IMR-90 (cell line): ENCODE measurements around the gene SOX6. TPM values are rescaled to one million over a fixed set of nuclear protein-coding genes. Genes with fewer than 3 reads are reported as not detected.

Experiments used
- ATAC-seq: fragments of 200-7000 bp; cut with Tn5 transposase; 2 replicates; pipeline ENCODE4 v1.9.1; 2020; ENCODE audit warnings: low read depth, mild to moderate bottlenecking, moderate library complexity
- BruUV-seq: library from RNA; stranded (reverse); fragments of 400-500 nt; replicated peaks from 2 replicates; lab custom pipeline; 2021; lab: Mats Ljungman, UMichigan
- CTCF ChIA-PET: fragments of 300-600 bp; formaldehyde crosslinking; extraction: SDS; loops from one replicate; lab custom pipeline; 2021; ENCODE audit warnings: antibody characterized with exemption; lab: Yijun Ruan, JAX
- POLR2A ChIA-PET: fragments of 300-600 bp; sonication (Branson Sonifier 250); formaldehyde crosslinking; loops from one replicate; lab custom pipeline; 2022; ENCODE audit warnings: antibody characterized with exemption; ENCODE audit not compliant: unreplicated experiment; lab: Charles Lee
- DNase-seq: peaks from one replicate; pipeline ENCODE4 v3.0.0; 2013
- H2AFZ ChIP-seq: replicated peaks from 2 replicates; pipeline ENCODE3; 2013; ENCODE audit warnings: low read length, mild to moderate bottlenecking; ENCODE audit not compliant: poor library complexity
- H2AK5ac ChIP-seq: 2 replicates; pipeline ENCODE4 v1.6.1; 2013; ENCODE audit warnings: low read depth, low read length, inconsistent platforms
- H2AK9ac ChIP-seq: replicated peaks from 2 replicates; pipeline ENCODE3; 2013; ENCODE audit warnings: mild to moderate bottlenecking, low read depth, low read length, moderate library complexity; ENCODE audit not compliant: poor library complexity
- H2BK120ac ChIP-seq: 2 replicates; pipeline ENCODE4 v1.6.1; 2013; ENCODE audit warnings: low read depth, low read length, inconsistent platforms
- H2BK15ac ChIP-seq: 3 replicates; pipeline ENCODE4 v1.6.1; 2013; ENCODE audit warnings: low read depth, low read length, inconsistent platforms
- H2BK20ac ChIP-seq: 2 replicates; pipeline ENCODE4 v1.6.1; 2013; ENCODE audit warnings: low read depth, mild to moderate bottlenecking, inconsistent platforms, low read length, moderate library complexity
- H2BK5ac ChIP-seq: 2 replicates; pipeline ENCODE4 v1.6.1; 2013; ENCODE audit warnings: mild to moderate bottlenecking, low read depth, low read length, inconsistent platforms; ENCODE audit not compliant: poor library complexity, severe bottlenecking
- H3K14ac ChIP-seq: replicated peaks from 2 replicates; pipeline ENCODE4 v1.6.1; 2013; ENCODE audit warnings: low read depth, low read length, inconsistent platforms
- H3K18ac ChIP-seq: 2 replicates; pipeline ENCODE4 v1.6.1; 2013; ENCODE audit warnings: low read depth, low read length, control low read depth
- H3K23ac ChIP-seq: 2 replicates; pipeline ENCODE4 v1.6.1; 2013; ENCODE audit warnings: low read depth, low read length, inconsistent platforms
- H3K27ac ChIP-seq: 2 replicates; pipeline ENCODE4 v1.5.1; 2013; ENCODE audit warnings: mild to moderate bottlenecking, control low read depth, low read length; ENCODE audit not compliant: insufficient read depth
- H3K27me3 ChIP-seq: 2 replicates; pipeline ENCODE4 v1.6.1; 2013; ENCODE audit warnings: low read length; ENCODE audit not compliant: control insufficient read depth, insufficient read depth
- H3K36me3 ChIP-seq: 2 replicates; pipeline ENCODE4 v1.6.1; 2013; ENCODE audit warnings: low read length, mixed read lengths; ENCODE audit not compliant: control insufficient read depth, insufficient read depth
- H3K4ac ChIP-seq: 2 replicates; pipeline ENCODE4 v1.6.1; 2013; ENCODE audit warnings: low read depth, low read length, inconsistent platforms
- H3K4me1 ChIP-seq: 2 replicates; pipeline ENCODE4 v1.6.1; 2013; ENCODE audit warnings: low read length, mixed read lengths; ENCODE audit not compliant: control insufficient read depth, insufficient read depth
- H3K4me2 ChIP-seq: 2 replicates; pipeline ENCODE4 v1.6.1; 2013; ENCODE audit warnings: low read depth, mild to moderate bottlenecking, control low read depth, low read length, moderate library complexity
- H3K4me3 ChIP-seq: 2 replicates; pipeline ENCODE4 v1.5.1; 2013; ENCODE audit warnings: low read depth, mild to moderate bottlenecking, control low read depth, low read length, moderate library complexity; ENCODE audit not compliant: insufficient read depth
- H3K56ac ChIP-seq: 2 replicates; pipeline ENCODE4 v1.6.1; 2013; ENCODE audit warnings: low read length, inconsistent platforms; ENCODE audit not compliant: insufficient read depth; ENCODE audit errors: extremely low read depth
- H3K79me1 ChIP-seq, 2 experiments: 2 replicates each; pipeline ENCODE4 v1.6.1; 2013; ENCODE audit warnings: low read length in 2 of 2, inconsistent platforms in 1 of 2, low read depth in 1 of 2
- H3K9ac ChIP-seq: 2 replicates; pipeline ENCODE4 v1.6.1; 2013; ENCODE audit warnings: low read depth, low read length, control low read depth
- H3K9me1 ChIP-seq: 2 replicates; pipeline ENCODE4 v1.6.1; 2013; ENCODE audit warnings: low read length, inconsistent platforms; ENCODE audit not compliant: insufficient read depth
- H3K9me3 ChIP-seq: 2 replicates; pipeline ENCODE4 v1.6.1; 2013; ENCODE audit warnings: low read length; ENCODE audit not compliant: control insufficient read depth, insufficient read depth
- H4K20me1 ChIP-seq: 2 replicates; pipeline ENCODE4 v1.6.1; 2013; ENCODE audit warnings: low read length, inconsistent platforms; ENCODE audit not compliant: insufficient read depth
- H4K5ac ChIP-seq: 2 replicates; pipeline ENCODE4 v1.6.1; 2013; ENCODE audit warnings: mild to moderate bottlenecking, low read depth, low read length, control low read depth
- H4K8ac ChIP-seq, 2 experiments: 2 replicates each; pipeline ENCODE4 v1.6.1; 2013; ENCODE audit warnings: low read depth in 2 of 2, low read length in 2 of 2, control low read depth in 1 of 2, inconsistent platforms in 1 of 2
- H4K91ac ChIP-seq: 2 replicates; pipeline ENCODE4 v1.6.1; 2013; ENCODE audit warnings: low read depth, low read length, inconsistent platforms; ENCODE audit not compliant: insufficient read depth
- BHLHE40 ChIP-seq: fragments of 150-350 bp; IDR thresholded peaks from 2 replicates; pipeline ENCODE4 v1.6.1; 2016; ENCODE audit warnings: mild to moderate bottlenecking, low read depth, low read length
- CEBPB ChIP-seq: IDR thresholded peaks from 2 replicates; pipeline ENCODE4 v1.6.1; 2012; ENCODE audit warnings: low read depth, low read length, improper control_type of control experiment
- CHD1 ChIP-seq: IDR thresholded peaks from 2 replicates; pipeline ENCODE4 v1.6.1; 2012; ENCODE audit warnings: low read depth, low read length, improper control_type of control experiment
- FOS ChIP-seq: fragments of 150-350 bp; IDR thresholded peaks from 2 replicates; pipeline ENCODE4 v1.6.1; 2016; ENCODE audit warnings: low read depth, low read length
- MAFK ChIP-seq: IDR thresholded peaks from 2 replicates; pipeline ENCODE4 v1.6.1; 2012; ENCODE audit warnings: low read depth, low read length, improper control_type of control experiment
- MAZ ChIP-seq: IDR thresholded peaks from 2 replicates; pipeline ENCODE4 v1.6.1; 2012; ENCODE audit warnings: low read depth, mild to moderate bottlenecking, low read length, improper control_type of control experiment, moderate library complexity, borderline replicate concordance
- MXI1 ChIP-seq: IDR thresholded peaks from 2 replicates; pipeline ENCODE4 v1.6.1; 2012; ENCODE audit warnings: low read depth, mild to moderate bottlenecking, low read length, moderate library complexity, borderline replicate concordance
- NFE2L2 ChIP-seq: fragments of 150-350 bp; IDR thresholded peaks from 2 replicates; pipeline ENCODE4 v1.6.1; 2016; ENCODE audit warnings: low read depth, mild to moderate bottlenecking, low read length
- POLR2A ChIP-seq: IDR thresholded peaks from 2 replicates; pipeline ENCODE4 v1.6.1; 2012; ENCODE audit warnings: mild to moderate bottlenecking, low read depth, low read length
- RAD21 ChIP-seq: IDR thresholded peaks from 2 replicates; pipeline ENCODE4 v1.6.1; 2012; ENCODE audit warnings: low read length, improper control_type of control experiment
- RCOR1 ChIP-seq: IDR thresholded peaks from 2 replicates; pipeline ENCODE4 v1.6.1; 2012; ENCODE audit warnings: mild to moderate bottlenecking, low read length, improper control_type of control experiment; ENCODE audit not compliant: insufficient replicate concordance
- RFX5 ChIP-seq: IDR thresholded peaks from 2 replicates; pipeline ENCODE4 v1.8.0; 2012; ENCODE audit warnings: low read depth, mild to moderate bottlenecking, low read length, moderate library complexity
- SMC3 ChIP-seq: fragments of 150-350 bp; IDR thresholded peaks from 2 replicates; pipeline ENCODE4 v1.6.1; 2016; ENCODE audit warnings: low read depth, mild to moderate bottlenecking, antibody characterized with exemption, low read length, moderate library complexity
- WGBS, 2 experiments: methylation state at CpG; one replicate each; pipeline versions ENCODE4 v1.1.5 to v1.1.7; 2013; ENCODE audit warnings: missing lambda C conversion rate in 2 of 2; ENCODE audit not compliant: insufficient read length in 1 of 2; ENCODE audit errors: extremely low coverage in 2 of 2; 5-methylcytosine and 5-hydroxymethylcytosine counted together
- dilution Hi-C: fragments of 300-500 bp; cut with HindIII; formaldehyde crosslinking; loops from one replicate; pipeline ENCODE4 v1.14.3; 2018; ENCODE audit warnings: low sequenced_read_pairs; ENCODE audit not compliant: unreplicated experiment
- in situ Hi-C: fragments of 300-500 bp; cut with MboI; formaldehyde crosslinking; loops from 3 replicates; pipeline ENCODE4 v1.14.3; 2019; ENCODE audit warnings: low sequenced_read_pairs, inconsistent platforms, mixed read lengths
- intact Hi-C: fragments of 100-400 bp; cut with micrococcal nuclease; formaldehyde crosslinking; loops from 2 replicates; pipeline ENCODE4 v1.10.0; 2022
- polyA plus RNA-seq, 3 experiments: library from polyadenylated mRNA; depleted of rRNA; stranded (reverse); fragments of >200 nt; gene quantifications; 2 replicates each; pipeline ENCODE4 v1.2.3, GENCODE V29; 2012; ENCODE audit warnings: low replicate concordance in 1 of 3
- total RNA-seq: library from RNA; depleted of rRNA; stranded (reverse); fragments of >200 nt; gene quantifications from 2 replicates; pipeline ENCODE4 v1.2.3, GENCODE V29; 2012
- TF ChIP-seq, protein P1 (sequence below): fragments of 150-350 bp; IDR thresholded peaks from 2 replicates; pipeline ENCODE4 v1.6.1; 2017; ENCODE audit warnings: mild to moderate bottlenecking, antibody characterized with exemption, low read length, low read depth
- TF ChIP-seq, protein P2 (sequence below): conservative IDR thresholded peaks from 2 replicates; pipeline ENCODE4 v1.5.1; 2012; ENCODE audit warnings: mild to moderate bottlenecking, low read depth, low read length, improper control_type of control experiment
- TF ChIP-seq, protein P3 (sequence below): fragments of 150-350 bp; IDR thresholded peaks from 2 replicates; pipeline ENCODE4 v1.6.1; 2016; ENCODE audit warnings: low read depth, mild to moderate bottlenecking, low read length, moderate library complexity, borderline replicate concordance

The SOX6 gene
- total and polyA plus RNA-seq, 2 of the 4 experiments (the other 2 are of a cell fraction) = 1.7 to 7.7 TPM

DNA sequence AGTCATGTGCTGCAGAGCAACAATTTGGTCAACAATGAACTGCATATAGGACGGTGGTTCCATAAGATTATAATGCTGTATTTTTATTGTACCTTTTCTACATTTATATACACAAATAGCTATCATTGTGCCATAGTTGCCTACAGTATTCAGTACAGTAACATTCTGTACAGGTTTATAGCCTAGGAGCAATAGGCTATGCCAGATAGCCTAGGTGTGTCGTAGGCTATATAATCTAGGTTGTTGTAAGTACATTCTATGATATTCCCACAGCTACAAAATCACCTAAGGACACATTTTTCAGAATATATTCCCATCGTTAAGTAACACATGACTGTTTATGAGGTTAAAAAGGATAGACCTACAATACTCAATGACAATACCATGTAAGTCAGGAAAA is 423.9 kb downstream of the SOX6 start:
- in situ Hi-C loops (no loop called here), intact Hi-C loops (no loop called here), dilution Hi-C loops (no loop called here)
- DNase-seq (no peak), ATAC-seq (no peak)
- CTCF ChIA-PET = no interaction called here
- no peak overlapping the region for H2AK9ac ChIP-seq
- no peak overlapping the region for H3K4me2 ChIP-seq
- H3K27me3 ChIP-seq = peaks cover 3% of the 10 kb centered on the region; the same call in 1 of the 2 replicates
- H2BK5ac ChIP-seq = no peak overlapping the region
- H3K4me1 ChIP-seq = peaks cover 2% of the 10 kb centered on the region
- no TSS peak for BruUV-seq
- no peak overlapping the region for H3K4ac ChIP-seq
- H3K9ac ChIP-seq = no peak overlapping the region
- H3K9me3 ChIP-seq = peaks cover 2% of the 10 kb centered on the region
- no peak overlapping the region for H2AK5ac ChIP-seq
- TF ChIP-seq MAZ (no peak), MXI1 (no peak), CHD1 (no peak), POLR2A (no peak), FOS (no peak), CEBPB (no peak), BHLHE40 (no peak), MAFK (no peak), NFE2L2 (no peak), RFX5 (no peak), SMC3 (no peak), RCOR1 (no peak), RAD21 (no peak)
- TF ChIP-seq, protein P1, sequence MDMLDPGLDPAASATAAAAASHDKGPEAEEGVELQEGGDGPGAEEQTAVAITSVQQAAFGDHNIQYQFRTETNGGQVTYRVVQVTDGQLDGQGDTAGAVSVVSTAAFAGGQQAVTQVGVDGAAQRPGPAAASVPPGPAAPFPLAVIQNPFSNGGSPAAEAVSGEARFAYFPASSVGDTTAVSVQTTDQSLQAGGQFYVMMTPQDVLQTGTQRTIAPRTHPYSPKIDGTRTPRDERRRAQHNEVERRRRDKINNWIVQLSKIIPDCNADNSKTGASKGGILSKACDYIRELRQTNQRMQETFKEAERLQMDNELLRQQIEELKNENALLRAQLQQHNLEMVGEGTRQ = no peak
- TF ChIP-seq, protein P2, sequence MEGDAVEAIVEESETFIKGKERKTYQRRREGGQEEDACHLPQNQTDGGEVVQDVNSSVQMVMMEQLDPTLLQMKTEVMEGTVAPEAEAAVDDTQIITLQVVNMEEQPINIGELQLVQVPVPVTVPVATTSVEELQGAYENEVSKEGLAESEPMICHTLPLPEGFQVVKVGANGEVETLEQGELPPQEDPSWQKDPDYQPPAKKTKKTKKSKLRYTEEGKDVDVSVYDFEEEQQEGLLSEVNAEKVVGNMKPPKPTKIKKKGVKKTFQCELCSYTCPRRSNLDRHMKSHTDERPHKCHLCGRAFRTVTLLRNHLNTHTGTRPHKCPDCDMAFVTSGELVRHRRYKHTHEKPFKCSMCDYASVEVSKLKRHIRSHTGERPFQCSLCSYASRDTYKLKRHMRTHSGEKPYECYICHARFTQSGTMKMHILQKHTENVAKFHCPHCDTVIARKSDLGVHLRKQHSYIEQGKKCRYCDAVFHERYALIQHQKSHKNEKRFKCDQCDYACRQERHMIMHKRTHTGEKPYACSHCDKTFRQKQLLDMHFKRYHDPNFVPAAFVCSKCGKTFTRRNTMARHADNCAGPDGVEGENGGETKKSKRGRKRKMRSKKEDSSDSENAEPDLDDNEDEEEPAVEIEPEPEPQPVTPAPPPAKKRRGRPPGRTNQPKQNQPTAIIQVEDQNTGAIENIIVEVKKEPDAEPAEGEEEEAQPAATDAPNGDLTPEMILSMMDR = no peak
- TF ChIP-seq, protein P3, sequence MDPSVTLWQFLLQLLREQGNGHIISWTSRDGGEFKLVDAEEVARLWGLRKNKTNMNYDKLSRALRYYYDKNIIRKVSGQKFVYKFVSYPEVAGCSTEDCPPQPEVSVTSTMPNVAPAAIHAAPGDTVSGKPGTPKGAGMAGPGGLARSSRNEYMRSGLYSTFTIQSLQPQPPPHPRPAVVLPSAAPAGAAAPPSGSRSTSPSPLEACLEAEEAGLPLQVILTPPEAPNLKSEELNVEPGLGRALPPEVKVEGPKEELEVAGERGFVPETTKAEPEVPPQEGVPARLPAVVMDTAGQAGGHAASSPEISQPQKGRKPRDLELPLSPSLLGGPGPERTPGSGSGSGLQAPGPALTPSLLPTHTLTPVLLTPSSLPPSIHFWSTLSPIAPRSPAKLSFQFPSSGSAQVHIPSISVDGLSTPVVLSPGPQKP = no peak
- H4K8ac ChIP-seq = no peak overlapping the region
- H3K27ac ChIP-seq = no peak overlapping the region
- no peak overlapping the region for H3K56ac ChIP-seq
- no peak overlapping the region for H3K23ac ChIP-seq
- no peaks in the 10 kb centered on the region for H3K79me1 ChIP-seq
- no peak overlapping the region for H4K5ac ChIP-seq
- H2BK120ac ChIP-seq = no peak overlapping the region
- H4K20me1 ChIP-seq = no peaks in the 10 kb centered on the region
- no peak overlapping the region for H2BK20ac ChIP-seq
- POLR2A ChIA-PET = no interaction called here
- H2BK15ac ChIP-seq = no peak overlapping the region
- H2AFZ ChIP-seq = no peak overlapping the region
- no peak overlapping the region for H3K14ac ChIP-seq
- H3K18ac ChIP-seq = no peak overlapping the region
- no peak overlapping the region for H3K4me3 ChIP-seq
- WGBS, 2 experiments = no CpG with 5 or more reads among the region's 3 CpGs
- H3K36me3 ChIP-seq = no peaks in the 10 kb centered on the region
- H3K9me1 ChIP-seq = peaks cover 1% of the 10 kb centered on the region; the same call in 1 of the 2 replicates
- no peak overlapping the region for H4K91ac ChIP-seq
